Measurements from ENCODE around the gene ESRP2. TPM values are rescaled to one million over a fixed set of nuclear protein-coding genes. Genes with fewer than 3 reads are reported as not detected.

Gene ESRP2
- total RNA-seq, 4 donors from 2014 or later = 0.11 to 0.51 (median 0.13) TPM; not detected in 1

DNA sequence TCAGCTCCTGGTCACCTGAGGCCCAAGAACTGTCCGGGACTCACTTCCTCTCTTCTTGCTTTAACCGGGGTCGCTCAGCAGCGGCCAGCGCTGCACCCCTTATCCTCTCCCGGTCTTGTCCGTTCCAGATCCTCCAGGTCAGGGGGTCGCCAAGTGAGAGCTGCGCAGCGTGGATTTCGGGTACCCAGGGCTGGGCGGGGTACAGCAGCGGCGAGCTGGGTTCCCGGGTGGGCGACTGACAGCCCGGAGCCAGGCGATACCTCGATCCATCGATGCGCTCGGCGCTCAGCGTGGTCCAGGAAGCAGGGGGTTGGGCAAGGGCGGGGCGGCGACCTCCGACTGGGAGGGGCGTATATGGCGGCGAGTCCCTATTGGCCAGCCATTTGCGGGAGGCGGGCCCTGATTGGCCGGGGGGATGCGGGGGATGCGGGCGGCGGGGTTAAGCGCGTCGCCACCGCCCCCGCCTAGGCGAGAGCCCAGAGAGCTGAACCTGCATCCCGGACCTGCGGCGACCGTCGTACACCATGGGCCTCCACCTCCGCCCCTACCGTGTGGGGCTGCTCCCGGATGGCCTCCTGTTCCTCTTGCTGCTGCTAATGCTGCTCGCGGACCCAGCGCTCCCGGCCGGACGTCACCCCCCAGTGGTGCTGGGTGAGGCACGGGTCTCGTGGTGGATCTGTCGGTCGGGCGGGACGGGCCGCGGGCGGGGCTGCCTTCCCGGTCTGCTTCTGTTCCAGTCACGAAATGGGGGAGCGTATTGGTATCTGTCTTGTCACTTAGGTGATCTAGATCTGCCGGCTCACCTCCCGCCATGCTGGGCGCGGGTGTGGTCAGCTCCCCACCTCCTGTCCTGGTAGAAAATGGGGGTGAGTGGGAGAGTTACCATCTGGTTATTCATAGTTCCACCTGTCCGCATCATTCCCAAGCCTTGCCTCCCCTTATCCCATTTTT lies 9.3 kb upstream of the ESRP2 start, which contains the start of gene PLA2G15:
Gene PLA2G15, plus strand, starts transcription at position 471 of the 951 bp plus-strand sequence. Its CDS starts 54 bp downstream, at position 525.
- no peaks in the 10 kb centered on the region for H3K27me3 ChIP-seq
- no peak for TF ChIP-seq CTCF (IDR thresholded peaks at IDR 0.05 in 4 of 5, conservative IDR thresholded peaks at IDR 0.05 in 1 of 5)
- peak; percentile 98 to 99 for TF ChIP-seq POLR2A (IDR thresholded peaks at IDR 0.05)
- peak within 1 kb of the TSS; percentile 95 to 100 (median 99) for H3K27ac ChIP-seq
- ATAC-seq = peak; percentile 58 to 63
- intact Hi-C loops (cut with DNase I; ENCODE audit: low total_unique reads) (loop anchor here (5.0 kb wide), 1 partner anchor 67 kb away; the partner anchor contains the start of genes PRMT7 and SLC7A6OS), in situ Hi-C loops (cut with MboI; ENCODE audit: low sequenced_read_pairs in 4 of 4) (loop anchor here in 1 of 4 donors (5.0 to 25.0 kb wide), 2 partner anchors 77 to 433 kb away; partner anchors contain the start of genes RANBP10 and TSNAXIP1)
- peaks cover 42 to 52% of the 10 kb centered on the region in 2 donors for H3K4me1 ChIP-seq
- peak; percentile 96 to 97 for DNase-seq
- peaks cover 0 to 11% of the 10 kb centered on the region in 2 donors for H3K36me3 ChIP-seq
- peak within 1 kb of the TSS; percentile 68 to 97 (median 92) for H3K4me3 ChIP-seq
- H3K9me3 ChIP-seq = no peaks in the 10 kb centered on the region

DNA sequence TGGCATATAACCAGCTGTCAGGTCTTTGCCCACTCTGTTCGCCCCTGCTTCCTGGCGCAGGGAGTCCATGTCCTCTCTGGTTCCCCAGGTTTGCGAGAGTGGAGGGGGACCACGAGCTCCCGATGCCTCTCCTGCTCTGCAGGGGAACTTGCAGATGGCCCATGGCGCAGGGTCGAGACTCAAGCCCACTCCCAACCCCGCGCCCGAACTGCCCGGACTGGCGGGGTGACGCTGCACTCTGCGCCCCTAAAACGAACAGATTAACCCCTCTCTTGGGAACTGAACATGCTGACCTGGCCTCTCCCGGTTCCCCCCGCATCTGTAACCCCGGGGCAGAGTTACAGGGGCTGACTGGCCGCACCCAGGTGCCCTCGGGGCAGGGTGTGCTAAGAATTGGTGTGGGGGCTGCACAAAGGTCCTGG lies 8.6 kb upstream of the ESRP2 start:
- in situ Hi-C loops (cut with MboI; ENCODE audit: low sequenced_read_pairs in 4 of 4) = loop anchor here in 1 of 4 donors (5.0 to 25.0 kb wide), 2 partner anchors 78 to 432 kb away; partner anchors contain the start of genes RANBP10 and TSNAXIP1
- no peak for DNase-seq
- intact Hi-C loops (cut with DNase I; ENCODE audit: low total_unique reads) = no loop called here
- Histone ChIP-seq H3K9me3 (no peaks in the 10 kb centered on the region), H3K36me3 (peaks cover 0 to 4% of the 10 kb centered on the region in 2 donors), H3K27me3 (no peaks in the 10 kb centered on the region), H3K4me3 (peak overlapping the region; percentile 68 to 97 (median 92)), H3K27ac (peak overlapping the region; percentile 95 to 100 (median 99)), H3K4me1 (peaks cover 40 to 52% of the 10 kb centered on the region in 2 donors)
- ATAC-seq = no peak
- TF ChIP-seq POLR2A (IDR thresholded peaks at IDR 0.05) (no peak), CTCF (IDR thresholded peaks at IDR 0.05 in 4 of 5, conservative IDR thresholded peaks at IDR 0.05 in 1 of 5) (no peak)

DNA sequence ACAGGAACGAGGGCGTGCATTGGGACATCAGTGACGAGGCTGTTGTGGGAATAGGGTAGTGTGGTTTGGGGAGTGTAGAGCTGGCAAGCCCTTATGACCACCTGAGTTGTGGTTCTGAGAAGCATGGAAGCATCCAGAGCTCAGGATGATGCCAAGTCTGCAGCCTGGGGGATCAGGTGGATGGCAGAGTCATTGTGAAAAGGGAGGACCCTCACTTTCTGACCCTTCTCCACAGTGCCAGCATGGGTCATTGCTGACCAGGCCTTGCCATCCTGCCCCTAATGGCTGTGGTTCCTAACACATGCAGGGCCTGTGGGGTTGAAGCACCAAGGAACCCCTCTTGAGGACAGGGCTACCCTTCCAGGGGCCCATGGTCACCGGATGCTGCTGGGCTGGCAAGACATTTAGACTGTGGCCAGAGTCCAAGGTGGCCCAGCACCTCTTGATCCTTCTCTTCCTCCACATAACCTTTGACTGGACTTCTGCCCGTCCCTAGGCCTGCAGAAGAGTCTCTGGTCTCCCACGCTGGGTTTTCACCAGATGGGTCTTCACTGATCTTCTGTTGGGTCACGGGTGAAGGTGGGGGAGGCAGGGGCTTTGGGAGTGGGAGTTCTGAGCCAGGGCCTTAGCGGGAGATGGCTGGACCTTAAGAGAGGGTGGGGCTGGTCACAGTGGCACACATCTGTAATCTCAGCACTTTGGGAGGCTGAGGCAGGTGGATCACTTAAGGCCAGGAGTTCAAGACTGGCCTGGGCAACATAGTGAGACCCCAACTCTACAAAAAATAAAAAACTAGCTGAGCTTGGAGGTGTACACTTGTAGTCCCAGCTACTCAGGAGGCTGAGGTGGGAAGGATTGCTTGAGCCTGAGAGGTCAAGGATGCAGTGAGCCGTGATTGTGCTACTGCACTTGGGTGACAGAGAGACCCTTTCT lies 7.3 kb upstream of the ESRP2 start:
- peaks cover 29 to 42% of the 10 kb centered on the region in 2 donors for H3K4me1 ChIP-seq
- H3K36me3 ChIP-seq = no peaks in the 10 kb centered on the region
- ATAC-seq (no peak), DNase-seq (peak in 1 of 2 donors; percentile 18)
- peak overlapping the region in 1 of 4 donors; percentile 28 for H3K27ac ChIP-seq
- intact Hi-C loops (cut with DNase I; ENCODE audit: low total_unique reads) = no loop called here
- H3K4me3 ChIP-seq = no peak overlapping the region
- H3K27me3 ChIP-seq = no peaks in the 10 kb centered on the region
- no peak for TF ChIP-seq POLR2A (IDR thresholded peaks at IDR 0.05)
- TF ChIP-seq CTCF (IDR thresholded peaks at IDR 0.05 in 4 of 5, conservative IDR thresholded peaks at IDR 0.05 in 1 of 5) = no peak
- in situ Hi-C loops (cut with MboI; ENCODE audit: low sequenced_read_pairs in 4 of 4) = loop anchor here in 1 of 4 donors (5.0 to 25.0 kb wide), 2 partner anchors 79 to 431 kb away; partner anchors contain the start of genes RANBP10 and TSNAXIP1
- no peaks in the 10 kb centered on the region for H3K9me3 ChIP-seq

DNA sequence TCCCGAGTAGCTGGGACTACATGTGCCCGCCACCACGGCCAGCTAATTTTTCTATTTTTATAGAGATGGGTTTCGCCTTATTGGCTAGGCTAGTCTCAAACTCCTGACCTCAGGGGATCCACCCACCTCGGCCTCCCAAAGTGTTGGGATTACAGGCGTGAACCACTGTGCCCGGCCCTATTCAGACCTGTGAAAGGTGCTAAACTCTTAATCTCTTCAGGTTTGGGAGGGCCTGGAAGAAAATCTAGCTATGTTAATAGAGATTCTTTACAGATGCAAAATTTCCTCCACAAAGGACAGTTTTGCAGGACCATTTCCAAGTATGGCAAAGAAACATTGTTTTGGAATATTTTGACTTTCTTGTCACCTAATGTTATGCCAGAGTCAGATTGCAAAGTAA lies 6.2 kb upstream of the ESRP2 start:
- in situ Hi-C loops (cut with MboI; ENCODE audit: low sequenced_read_pairs in 4 of 4) = loop anchor here in 1 of 4 donors (5.0 to 25.0 kb wide), 2 partner anchors 80 to 430 kb away; partner anchors contain the start of genes RANBP10 and TSNAXIP1

More for the DNA sequence above, 6.2 kb upstream of the ESRP2 start:
- DNase-seq (no peak), ATAC-seq (no peak)
- peaks cover 24 to 39% of the 10 kb centered on the region in 2 donors for H3K4me1 ChIP-seq
- H3K9me3 ChIP-seq = no peaks in the 10 kb centered on the region
- H3K4me3 ChIP-seq = no peak overlapping the region
- TF ChIP-seq CTCF (IDR thresholded peaks at IDR 0.05 in 4 of 5, conservative IDR thresholded peaks at IDR 0.05 in 1 of 5) (no peak), POLR2A (IDR thresholded peaks at IDR 0.05) (no peak)
- no peaks in the 10 kb centered on the region for H3K36me3 ChIP-seq
- no peaks in the 10 kb centered on the region for H3K27me3 ChIP-seq
- no peak overlapping the region for H3K27ac ChIP-seq
- intact Hi-C loops (cut with DNase I; ENCODE audit: low total_unique reads) = no loop called here
